ENCODE data around the gene TOX4. TPM values are rescaled to one million over a fixed set of nuclear protein-coding genes. Genes with fewer than 3 reads are reported as not detected.

TOX4 gene
- total and polyA plus RNA-seq, 9 of the 15 experiments (the other 6 are each of a cell fraction or from before 2014, with no cell fraction given): 9.9 to 76.5 (median 41.0) TPM

- peak; percentile 51; the same call in 1 of the 2 replicates for TF ChIP-seq ARID3A (IDR thresholded peaks at IDR 0.05; ENCODE audit: borderline replicate concordance, low read depth, low read length)
- peak; percentile 38; the same call in 1 of the 2 replicates for TF ChIP-seq SMC3 (conservative IDR thresholded peaks at IDR 0.05; ENCODE audit: insufficient read depth, low read depth, low read length)
- TF ChIP-seq AFF4 (CRISPR knock-in tag; IDR thresholded peaks at IDR 0.05): no peak
- TF ChIP-seq ZNF274 (IDR thresholded peaks at IDR 0.05; ENCODE audit: borderline replicate concordance, low read depth, low read length): no peak
- no peak for TF ChIP-seq ADNP (tag; IDR thresholded peaks at IDR 0.05)
- no peak for TF ChIP-seq TCF7L2 (IDR thresholded peaks at IDR 0.05; ENCODE audit: low read depth, low read length)
- TF ChIP-seq ZNF282 (CRISPR knock-in tag; IDR thresholded peaks at IDR 0.05): no peak
- peak; percentile 38 to 63; a peak in 3 of 4 replicates for TF ChIP-seq RAD21 (CRISPR knock-in tag; conservative IDR thresholded peaks at IDR 0.05 in 1 of 2, IDR thresholded peaks at IDR 0.05 in 1 of 2)
- TF ChIP-seq EWSR1 (IDR thresholded peaks at IDR 0.05; ENCODE audit: borderline replicate concordance, low read depth, partially characterized antibody): no peak
- TF ChIP-seq ZNF124 (CRISPR knock-in tag; IDR thresholded peaks at IDR 0.05): no peak
Observed at GRCh38 chr14:21498540-21499526, 21.8 kb downstream of the TOX4 start (continued).
